Endothelial cell of umbilical vein (primary cell): ENCODE measurements around the gene SYT6.
"Not testable (repeated sequence)": the region's sequence is repeated elsewhere in the genome, so short reads cannot be mapped to it uniquely, and the experiment has no call there.

ENCODE experiments used
- CTCF ChIP-seq, 2 donors: IDR thresholded peaks; 1 replicate in 1 of 2; 2 replicates in 1 of 2; pipeline ENCODE4 v1.5.1; 2011; ENCODE audit warnings: low read length in 2 of 2, mild to moderate bottlenecking in 2 of 2, moderate library complexity in 2 of 2, control low read depth in 1 of 2, inconsistent platforms in 1 of 2, low read depth in 1 of 2; ENCODE audit not compliant: insufficient read depth in 1 of 2; ENCODE audit errors: extremely low read depth in 1 of 2
- EZH2 ChIP-seq: IDR thresholded peaks from 2 replicates; pipeline ENCODE4 v1.6.1; 2012; ENCODE audit warnings: borderline replicate concordance, low read depth, mild to moderate bottlenecking, moderate library complexity, low read length, inconsistent platforms; ENCODE audit not compliant: severe bottlenecking
- FOS ChIP-seq: IDR thresholded peaks from 2 replicates; pipeline ENCODE4 v1.6.1; 2011; ENCODE audit warnings: mild to moderate bottlenecking, low read length, moderate library complexity, borderline replicate concordance; ENCODE audit not compliant: insufficient read depth
- JUN ChIP-seq: IDR thresholded peaks from 2 replicates; pipeline ENCODE4 v1.6.1; 2011; ENCODE audit warnings: borderline replicate concordance, low read depth; ENCODE audit not compliant: insufficient read length, insufficient read depth
- MAX ChIP-seq: IDR thresholded peaks from 2 replicates; pipeline ENCODE4 v1.6.1; 2011; ENCODE audit not compliant: insufficient read depth, insufficient read length
- POLR2A ChIP-seq: IDR thresholded peaks from 2 replicates; pipeline ENCODE4 v1.6.1; 2012; ENCODE audit warnings: low read depth, mild to moderate bottlenecking, control low read depth, low read length
- POLR2AphosphoS5 ChIP-seq: IDR thresholded peaks from 2 replicates; pipeline ENCODE4 v1.6.1; 2012; ENCODE audit warnings: low read depth, mild to moderate bottlenecking, control low read depth, low read length, moderate library complexity; ENCODE audit not compliant: insufficient read depth

- not testable (repeated sequence) for TF ChIP-seq CTCF (IDR thresholded peaks at IDR 0.05; ENCODE audit: extremely low read depth in 1 of 2, insufficient read depth in 1 of 2, low read depth in 1 of 2, low read length in 2 of 2); EZH2; POLR2A; FOS; MAX; POLR2AphosphoS5; JUN
These were observed 88.0 kb downstream of the SYT6 start for GRCh38 chr1:114065671-114066070.
